Loucy (cell line): ENCODE data around the gene UTP14A.

ENCODE experiments used
- H2AFZ ChIP-seq: fragments of 200-600 bp; sonication (generic); 2 replicates; pipeline ENCODE4 v1.6.0; 2016; ENCODE audit warnings: antibody characterized with exemption, mild to moderate bottlenecking, low read length, moderate library complexity
- H3F3A ChIP-seq: fragments of 200-600 bp; 2 replicates; pipeline ENCODE4 v1.6.0; 2016; ENCODE audit warnings: antibody characterized with exemption, low read depth, mild to moderate bottlenecking
- H3K27me3 ChIP-seq: fragments of 200-600 bp; sonication (generic); 2 replicates; pipeline ENCODE4 v1.6.1; 2014; ENCODE audit warnings: low read length, mild to moderate bottlenecking; ENCODE audit not compliant: insufficient read depth, poor library complexity, severe bottlenecking
- H3K36me3 ChIP-seq: fragments of 200-600 bp; sonication (generic); 2 replicates; pipeline ENCODE4 v1.6.1; 2016; ENCODE audit warnings: low read length; ENCODE audit not compliant: insufficient read depth
- H3K4me1 ChIP-seq: fragments of 200-600 bp; sonication (generic); 2 replicates; pipeline ENCODE4 v1.5.1; 2014; ENCODE audit warnings: low read length, mild to moderate bottlenecking; ENCODE audit not compliant: insufficient read depth, poor library complexity, severe bottlenecking
- H3K4me2 ChIP-seq: fragments of 200-600 bp; sonication (generic); 2 replicates; pipeline ENCODE4 v1.6.0; 2014; ENCODE audit warnings: antibody characterized with exemption, low read length, low read depth, mild to moderate bottlenecking; ENCODE audit not compliant: poor library complexity, severe bottlenecking
- H3K4me3 ChIP-seq: fragments of 200-600 bp; sonication (generic); 2 replicates; pipeline ENCODE4 v1.5.1; 2014; ENCODE audit warnings: low read length, mild to moderate bottlenecking, mixed read lengths; ENCODE audit not compliant: poor library complexity, severe bottlenecking
- H3K79me2 ChIP-seq: fragments of 200-600 bp; sonication (generic); 2 replicates; pipeline ENCODE4 v1.6.1; 2014; ENCODE audit warnings: low read length; ENCODE audit not compliant: insufficient read depth
- H3K9ac ChIP-seq: fragments of 200-600 bp; sonication (generic); 2 replicates; pipeline ENCODE4 v1.6.0; 2014; ENCODE audit warnings: mild to moderate bottlenecking, low read depth, low read length, moderate library complexity; ENCODE audit not compliant: poor library complexity, severe bottlenecking
- H3K9me2 ChIP-seq: fragments of 200-600 bp; sonication (generic); replicated peaks from 2 replicates; pipeline ENCODE4 v1.6.1; 2016; ENCODE audit warnings: low read depth, low read length, mixed read lengths
- H3K9me3 ChIP-seq: fragments of 200-600 bp; sonication (generic); 2 replicates; pipeline ENCODE4 v1.6.1; 2014; ENCODE audit warnings: mild to moderate bottlenecking, antibody characterized with exemption, low read length, low read depth; ENCODE audit not compliant: insufficient read depth
- H4K20me1 ChIP-seq: fragments of 200-600 bp; sonication (generic); 2 replicates; pipeline ENCODE4 v1.6.0; 2014; ENCODE audit warnings: antibody characterized with exemption, low read length, mild to moderate bottlenecking; ENCODE audit not compliant: insufficient read depth, poor library complexity, severe bottlenecking
- EZH2phosphoT487 ChIP-seq: fragments of 200-600 bp; IDR thresholded peaks from 2 replicates; pipeline ENCODE4 v1.6.1; 2018; ENCODE audit warnings: antibody characterized with exemption, mild to moderate bottlenecking, moderate library complexity, borderline replicate concordance
- TF ChIP-seq, protein P1 (sequence below): fragments of 200-600 bp; sonication (generic); conservative IDR thresholded peaks from 2 replicates; pipeline ENCODE4 v1.5.1; 2014; ENCODE audit warnings: mild to moderate bottlenecking, antibody characterized with exemption, low read length

The UTP14A gene

DNA sequence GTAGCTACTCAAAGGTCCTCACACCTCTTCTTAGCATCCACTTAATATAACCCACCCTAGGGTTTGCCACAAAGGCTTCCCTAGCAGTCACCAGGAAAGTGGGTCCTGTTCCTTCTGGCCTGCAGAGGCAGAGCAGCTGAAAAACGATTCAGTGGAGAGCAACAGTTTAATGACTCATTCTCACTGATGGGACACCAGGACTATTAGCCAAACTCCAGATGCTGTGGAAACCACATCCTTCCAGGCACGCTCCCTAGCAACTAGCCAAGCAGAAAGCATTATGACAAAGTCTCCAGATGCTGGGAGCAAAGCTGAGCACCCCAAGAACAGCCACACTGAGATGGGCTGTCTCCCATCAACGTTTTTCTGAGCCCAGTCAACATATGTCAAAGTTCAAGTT is 30.3 kb upstream of the UTP14A start:
- no peak overlapping the region for H3K9ac ChIP-seq
- no peak overlapping the region for H2AFZ ChIP-seq
- H3K9me3 ChIP-seq: no peaks in the 10 kb centered on the region
- no peaks in the 10 kb centered on the region for H4K20me1 ChIP-seq
- TF ChIP-seq, protein P1, sequence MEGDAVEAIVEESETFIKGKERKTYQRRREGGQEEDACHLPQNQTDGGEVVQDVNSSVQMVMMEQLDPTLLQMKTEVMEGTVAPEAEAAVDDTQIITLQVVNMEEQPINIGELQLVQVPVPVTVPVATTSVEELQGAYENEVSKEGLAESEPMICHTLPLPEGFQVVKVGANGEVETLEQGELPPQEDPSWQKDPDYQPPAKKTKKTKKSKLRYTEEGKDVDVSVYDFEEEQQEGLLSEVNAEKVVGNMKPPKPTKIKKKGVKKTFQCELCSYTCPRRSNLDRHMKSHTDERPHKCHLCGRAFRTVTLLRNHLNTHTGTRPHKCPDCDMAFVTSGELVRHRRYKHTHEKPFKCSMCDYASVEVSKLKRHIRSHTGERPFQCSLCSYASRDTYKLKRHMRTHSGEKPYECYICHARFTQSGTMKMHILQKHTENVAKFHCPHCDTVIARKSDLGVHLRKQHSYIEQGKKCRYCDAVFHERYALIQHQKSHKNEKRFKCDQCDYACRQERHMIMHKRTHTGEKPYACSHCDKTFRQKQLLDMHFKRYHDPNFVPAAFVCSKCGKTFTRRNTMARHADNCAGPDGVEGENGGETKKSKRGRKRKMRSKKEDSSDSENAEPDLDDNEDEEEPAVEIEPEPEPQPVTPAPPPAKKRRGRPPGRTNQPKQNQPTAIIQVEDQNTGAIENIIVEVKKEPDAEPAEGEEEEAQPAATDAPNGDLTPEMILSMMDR: no peak
- H3K36me3 ChIP-seq: no peaks in the 10 kb centered on the region
- no peaks in the 10 kb centered on the region for H3K27me3 ChIP-seq
- no peaks in the 10 kb centered on the region for H3K79me2 ChIP-seq
- no peaks in the 10 kb centered on the region for H3F3A ChIP-seq
- no peak overlapping the region for H3K4me2 ChIP-seq
- no peak overlapping the region for H3K4me3 ChIP-seq
- H3K4me1 ChIP-seq: no peaks in the 10 kb centered on the region
- H3K9me2 ChIP-seq: no peaks in the 10 kb centered on the region

DNA sequence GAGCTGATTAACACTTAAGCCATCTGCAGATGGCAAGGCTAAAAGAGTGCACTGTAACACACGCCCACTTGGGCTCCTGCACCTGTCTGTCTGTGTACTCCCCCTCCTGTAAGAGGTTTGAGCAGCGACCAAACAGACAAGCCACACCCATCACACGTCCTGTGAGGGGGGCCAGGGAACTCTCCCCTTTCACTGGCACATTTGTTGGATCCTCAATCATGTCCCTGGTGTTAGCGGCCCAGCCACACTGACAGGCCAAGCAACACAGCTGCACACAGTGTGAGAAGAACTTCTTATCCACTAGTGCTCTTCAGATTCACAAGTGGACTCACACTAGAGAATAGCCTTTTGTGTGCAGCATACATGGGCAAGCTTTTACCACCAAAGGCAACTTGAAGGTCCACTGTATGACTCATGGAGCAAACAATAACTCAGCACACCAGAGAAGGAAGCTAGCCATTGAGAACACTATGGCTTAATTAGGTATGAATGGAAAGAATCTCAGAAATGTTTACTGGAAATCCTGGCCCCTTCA is 29.1 kb upstream of the UTP14A start:
- no peaks in the 10 kb centered on the region for H3K9me3 ChIP-seq
- no peaks in the 10 kb centered on the region for H3K9me2 ChIP-seq
- TF ChIP-seq, protein P1: no peak
- no peak for TF ChIP-seq EZH2phosphoT487
- H3K27me3 ChIP-seq: no peaks in the 10 kb centered on the region
- no peak overlapping the region for H3K9ac ChIP-seq
- no peak overlapping the region for H3K4me3 ChIP-seq
- H3K4me1 ChIP-seq: no peaks in the 10 kb centered on the region
- H3K36me3 ChIP-seq: no peaks in the 10 kb centered on the region
- no peaks in the 10 kb centered on the region for H3K79me2 ChIP-seq
- H2AFZ ChIP-seq: no peak overlapping the region
- H3F3A ChIP-seq: no peaks in the 10 kb centered on the region
- H4K20me1 ChIP-seq: no peaks in the 10 kb centered on the region
- H3K4me2 ChIP-seq: no peak overlapping the region

DNA sequence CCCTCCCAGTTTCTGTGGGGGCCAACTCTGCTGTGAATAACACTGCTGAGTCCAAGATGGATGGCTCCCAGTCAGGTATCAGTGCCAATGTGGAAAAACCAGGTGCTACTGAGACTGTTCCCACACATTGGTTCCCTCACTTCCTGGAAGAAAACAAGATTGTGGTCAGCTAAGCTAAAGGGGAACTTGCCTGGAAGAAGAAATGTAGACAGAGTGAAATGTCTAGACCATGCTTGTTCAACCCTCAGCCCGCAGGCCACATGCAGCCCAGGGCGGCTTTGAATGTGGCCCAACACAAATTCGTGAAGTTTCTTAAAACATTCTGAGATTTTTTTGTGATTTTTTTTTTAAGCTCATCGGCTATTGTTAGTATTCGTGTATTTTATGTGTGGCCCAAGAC is 28.6 kb upstream of the UTP14A start:
- TF ChIP-seq, protein P1: no peak
- no peak for TF ChIP-seq EZH2phosphoT487
- Histone ChIP-seq H3K4me1 (no peaks in the 10 kb centered on the region), H3K4me2 (no peak overlapping the region), H3K9me2 (no peaks in the 10 kb centered on the region), H3K9ac (no peak overlapping the region), H3K36me3 (no peaks in the 10 kb centered on the region), H3K79me2 (no peaks in the 10 kb centered on the region), H3K27me3 (no peaks in the 10 kb centered on the region), H4K20me1 (no peaks in the 10 kb centered on the region), H3K4me3 (no peak overlapping the region), H2AFZ (no peak overlapping the region), H3F3A (no peaks in the 10 kb centered on the region), H3K9me3 (no peaks in the 10 kb centered on the region)
